Activated T-cell treated with anti-CD3 and anti-CD28 coated beads, Interleukin-2, amount 50 U/mL, for 1 hour (primary cell): ENCODE data around the gene TTC22.

ENCODE experiments used
- DNase-seq: peaks from one replicate; pipeline ENCODE4 v3.0.0-alpha.2; 2020

The TTC22 gene

GRCh38 chr1:54806931-54807611 is 5.9 kb upstream of the TTC22 start:
- no peak for DNase-seq

GRCh38 chr1:54805981-54806381 is 4.9 kb upstream of the TTC22 start:
- DNase-seq, result no peak

DNA sequence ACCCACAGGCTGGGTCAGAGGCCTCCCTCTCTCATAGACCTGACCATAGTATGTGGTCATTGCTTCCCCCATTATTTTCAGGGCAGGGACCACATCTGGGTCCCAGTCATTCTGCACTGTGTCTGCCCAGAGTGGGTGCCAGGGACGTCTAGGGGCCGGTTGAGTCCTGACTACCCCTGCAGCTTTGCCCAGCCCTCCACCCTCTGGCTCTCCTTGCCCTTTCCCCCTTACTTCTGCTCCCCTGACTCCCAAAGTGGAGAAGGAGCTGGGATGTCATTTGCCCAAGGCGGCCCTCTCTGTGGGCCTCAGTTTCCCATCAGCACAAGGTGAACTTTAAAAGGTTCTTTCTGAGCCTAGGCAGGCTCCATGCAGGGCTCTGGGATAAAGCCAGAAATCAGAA is 4.3 kb upstream of the TTC22 start:
- DNase-seq, result no peak

DNA sequence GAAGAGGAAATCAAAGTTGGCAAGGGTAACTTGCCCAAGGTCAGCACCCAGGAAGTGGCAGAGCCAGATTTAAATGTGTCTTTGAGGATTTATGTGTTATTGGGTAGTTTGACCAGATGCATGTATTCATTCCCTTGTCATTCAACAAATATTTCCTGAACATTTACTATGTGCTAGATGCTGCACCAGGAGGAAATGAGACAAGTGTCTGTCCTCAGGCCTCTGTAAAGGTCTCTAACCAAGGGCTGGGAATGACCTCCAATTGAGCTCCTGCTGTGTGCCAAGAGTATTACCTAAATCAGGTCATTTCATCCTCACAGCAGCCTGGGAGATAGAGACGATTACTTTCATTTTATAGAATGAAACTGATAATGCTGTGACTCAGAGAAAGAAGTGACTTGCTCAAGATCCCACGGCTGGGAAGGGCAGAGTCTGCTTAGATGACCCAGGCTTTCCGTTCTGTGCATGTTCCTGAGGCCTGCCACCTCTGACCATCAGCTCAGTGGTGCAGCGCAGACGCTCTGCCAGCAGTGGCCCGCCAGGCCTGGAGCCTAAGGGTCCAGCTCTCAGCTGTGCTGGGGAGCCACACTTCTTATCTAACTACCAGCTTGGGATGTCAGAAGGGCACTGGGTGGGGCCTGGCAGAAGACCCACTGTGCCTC is 3.5 kb upstream of the TTC22 start:
- DNase-seq, result no peak

GRCh38 chr1:54803761-54804470 is 2.8 kb upstream of the TTC22 start:
- DNase-seq, result no peak

- DNase-seq, result no peak
Measured at GRCh38 chr1:54800041-54800898, 853 bp downstream of the TTC22 start.

GRCh38 chr1:54798769-54799641 is 2.1 kb downstream of the TTC22 start:
- no peak for DNase-seq

GRCh38 chr1:54798206-54798605 is 2.9 kb downstream of the TTC22 start:
- DNase-seq, result no peak

- no peak for DNase-seq
Measured at GRCh38 chr1:54796902-54797301, 4.2 kb downstream of the TTC22 start.

DNA sequence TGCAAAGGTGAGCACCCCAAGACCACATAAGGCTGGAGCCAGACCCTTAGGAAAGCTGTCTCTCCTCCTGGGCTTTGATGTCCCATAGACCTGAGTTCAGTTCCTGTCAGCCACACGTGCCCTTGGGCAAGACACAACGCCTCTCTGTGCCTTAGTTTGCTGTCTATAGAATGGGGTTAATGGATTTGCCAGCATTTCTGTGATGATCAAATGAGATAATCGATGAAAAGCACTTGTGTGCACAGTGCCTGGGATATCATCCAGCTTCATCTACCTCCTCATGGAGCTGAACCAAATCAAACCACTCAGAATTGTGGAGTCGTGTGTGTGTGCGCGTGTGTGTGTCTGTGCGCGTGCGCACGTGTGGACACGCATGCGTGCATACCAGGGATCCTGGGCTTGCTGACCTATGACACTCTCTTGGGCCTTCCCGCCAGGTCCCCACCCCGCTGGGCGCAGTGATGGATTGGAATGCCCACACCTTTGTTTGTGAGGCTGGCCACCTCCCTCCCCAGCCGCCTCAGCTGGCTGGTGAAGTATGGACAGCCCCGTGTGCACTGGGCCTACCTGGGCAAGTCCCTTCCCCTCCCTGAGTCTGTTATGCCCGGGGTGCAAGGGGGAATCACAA is 5.2 kb downstream of the TTC22 start:
- DNase-seq, result no peak

DNA sequence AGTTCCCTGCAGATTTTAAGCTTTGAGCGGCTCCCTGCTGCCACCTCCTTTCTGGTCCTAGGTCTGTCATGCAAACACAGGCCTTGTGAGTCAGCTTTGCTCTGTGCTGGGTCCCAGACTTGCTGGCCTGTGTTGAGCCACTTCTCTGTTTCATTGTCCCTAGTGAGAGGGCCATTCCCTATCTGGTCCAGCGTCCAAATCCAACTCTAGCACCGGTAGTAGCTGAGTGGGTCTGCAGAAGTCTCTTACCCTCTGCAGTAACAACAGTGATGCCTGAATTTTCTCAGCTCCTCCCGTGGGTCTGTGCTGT is 5.8 kb downstream of the TTC22 start:
- DNase-seq, result no peak

- no peak for DNase-seq
Measured at GRCh38 chr1:54794451-54795355, 6.4 kb downstream of the TTC22 start.

- no peak for DNase-seq
Measured at GRCh38 chr1:54792686-54793282, 8.3 kb downstream of the TTC22 start.

DNA sequence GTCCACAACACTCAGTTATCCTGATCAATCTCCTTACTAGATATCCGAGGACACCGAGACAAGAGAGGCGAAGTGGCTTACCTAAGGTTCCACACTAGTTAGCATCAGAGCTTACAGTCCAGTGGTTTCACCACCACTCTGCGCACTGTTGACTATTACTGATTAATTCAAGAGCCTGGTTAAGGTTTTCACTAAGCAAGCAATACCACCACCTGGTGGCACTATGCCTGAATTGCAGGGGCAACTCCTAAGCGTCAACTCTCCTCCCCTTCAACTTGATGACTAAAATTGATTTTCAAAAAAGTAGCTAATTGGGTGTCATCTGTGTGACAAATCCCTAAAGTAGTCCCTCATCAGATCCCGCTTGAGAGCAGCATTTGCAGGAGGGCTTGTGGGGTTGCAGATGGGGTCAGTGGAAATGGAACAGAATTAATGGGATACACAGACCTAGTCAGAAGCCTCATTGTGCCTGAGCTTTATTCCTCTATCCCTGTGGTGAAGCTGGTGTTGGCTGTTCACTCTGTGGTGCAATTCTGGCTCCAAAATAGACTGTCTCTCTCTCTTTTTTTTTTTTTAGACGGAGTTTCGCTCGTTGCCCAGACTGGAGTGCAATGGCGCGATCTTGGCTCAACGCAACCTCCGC is 9.1 kb downstream of the TTC22 start:
- DNase-seq, result peak; percentile 40

GRCh38 chr1:54788459-54788858 is 12.7 kb downstream of the TTC22 start:
- DNase-seq, result no peak

DNA sequence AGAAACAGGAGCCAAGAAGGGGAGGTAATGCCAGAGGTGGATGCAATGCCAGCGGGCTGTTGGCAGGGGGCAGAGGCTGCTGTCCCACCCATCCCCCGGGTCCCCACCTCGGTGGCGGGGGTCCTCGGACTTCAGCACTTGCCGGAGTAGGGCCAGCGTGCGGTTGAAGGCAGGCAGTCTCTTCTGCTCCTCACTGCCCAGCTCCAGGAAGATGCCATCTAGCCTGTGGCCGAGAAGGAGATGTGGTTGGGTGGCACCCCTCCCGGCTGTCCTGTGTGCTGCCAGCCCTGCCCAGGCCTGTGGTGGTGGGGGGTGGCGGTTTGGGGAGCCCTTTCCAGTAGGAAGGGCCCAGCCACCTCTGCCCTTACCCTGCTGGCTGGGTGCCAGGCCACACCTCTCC is 13.5 kb downstream of the TTC22 start:
- no peak for DNase-seq

GRCh38 chr1:54786778-54787177 is 14.3 kb downstream of the TTC22 start:
- no peak for DNase-seq

GRCh38 chr1:54784066-54784465 is 17.1 kb downstream of the TTC22 start:
- DNase-seq, result no peak

- DNase-seq, result no peak
Measured at GRCh38 chr1:54782588-54782987, 18.5 kb downstream of the TTC22 start.

- no peak for DNase-seq
Measured at GRCh38 chr1:54782156-54782555, 19.0 kb downstream of the TTC22 start.
